ENCODE data around the gene CRACR2B.

DNA sequence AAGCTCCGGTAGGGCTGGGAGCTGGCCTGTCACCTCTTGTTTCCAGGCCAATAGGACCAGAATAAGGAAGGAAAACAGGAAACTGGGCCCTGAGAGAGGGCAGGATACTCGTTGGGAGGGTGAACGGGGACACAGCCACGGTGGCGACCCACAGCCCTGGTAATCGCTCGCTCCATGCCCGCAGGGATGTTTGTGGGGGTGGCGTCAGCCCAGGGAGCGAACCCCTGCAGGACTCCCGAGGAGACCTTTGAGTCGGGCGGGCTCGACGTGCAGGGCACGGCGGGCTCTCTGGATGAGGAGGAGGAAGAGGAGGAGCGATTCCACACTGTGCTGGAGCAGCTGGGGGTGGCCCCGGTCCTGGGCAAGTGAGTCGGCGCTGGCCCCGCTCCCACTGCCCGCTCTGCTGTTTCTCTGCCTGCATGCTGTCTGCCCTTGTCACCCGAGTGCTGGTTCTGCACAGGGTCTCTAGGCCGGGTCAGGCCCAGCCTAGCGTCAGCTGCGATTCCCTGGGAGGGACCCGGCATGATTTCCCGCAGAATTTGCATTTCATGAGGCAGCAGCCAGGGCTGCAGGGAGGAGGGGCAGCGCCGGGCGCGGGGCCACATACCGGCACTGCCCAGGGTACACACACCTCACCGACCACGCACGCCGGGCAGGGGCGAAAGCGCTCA is 1.6 kb downstream of the CRACR2B start:
- TF ChIP-seq CTCF (IDR thresholded peaks at IDR 0.05) (no peak), POLR2A (IDR thresholded peaks at IDR 0.05) (no peak), EP300 (IDR thresholded peaks at IDR 0.05; ENCODE audit: low read depth) (no peak), POLR2AphosphoS5 (IDR thresholded peaks at IDR 0.05) (no peak)

Data from transverse colon (tissue), 4 donors.